Measurements from ENCODE around the gene TNKS1BP1. TPM values are rescaled to one million over a fixed set of nuclear protein-coding genes. Genes with fewer than 3 reads are reported as not detected.

Gene TNKS1BP1
- total RNA-seq, 3 donors from 2014 or later (not counting 1 experiment from before 2014, with no cell fraction given) = 4.3 to 9.3 (median 7.5) TPM

- no peak overlapping the region for H3K27ac ChIP-seq (ENCODE audit: low read length)
- DNase-seq (no peak), ATAC-seq (no peak)
- H3K36me3 ChIP-seq (ENCODE audit: control insufficient read depth, insufficient read depth, low read length) = no peaks in the 10 kb centered on the region
- Mint-ChIP-seq H3K27ac (no peak overlapping the region), H3K36me3 (no peaks in the 10 kb centered on the region), H3K27me3 (ENCODE audit: low read depth in 2 of 2) (peaks cover 0 to 6% of the 10 kb centered on the region in 2 donors), H3K9me3 (no peaks in the 10 kb centered on the region), H3K4me3 (no peak overlapping the region), H3K4me1 (no peaks in the 10 kb centered on the region)
- no peak overlapping the region for H3K4me3 ChIP-seq (ENCODE audit: low read length)
- intact Hi-C loops (cut with micrococcal nuclease) = no loop called here
- H3K27me3 ChIP-seq (ENCODE audit: control insufficient read depth, insufficient read depth, low read length) = no peaks in the 10 kb centered on the region
- no peaks in the 10 kb centered on the region for H3K4me1 ChIP-seq (ENCODE audit: control insufficient read depth, insufficient read depth, low read length)
- WGBS (ENCODE audit: insufficient coverage) = 99% methylated on average over 6 of the region's 7 CpGs
- H3K9me3 ChIP-seq (ENCODE audit: control insufficient read depth, insufficient read depth, low read length) = no peaks in the 10 kb centered on the region
- TF ChIP-seq CTCF (IDR thresholded peaks at IDR 0.05) = no peak
Measured at GRCh38 chr11:57370251-57370650, 45.5 kb upstream of the TNKS1BP1 start.

GRCh38 chr11:57368845-57369232 is 44.1 kb upstream of the TNKS1BP1 start:
- WGBS (ENCODE audit: insufficient coverage) = 77% methylated on average over 5 of the region's 5 CpGs
- DNase-seq (no peak), ATAC-seq (no peak)
- no peak overlapping the region for H3K27ac Mint-ChIP-seq
- Histone ChIP-seq H3K36me3 (ENCODE audit: control insufficient read depth, insufficient read depth, low read length) (no peaks in the 10 kb centered on the region), H3K4me3 (ENCODE audit: low read length) (no peak overlapping the region), H3K27ac (ENCODE audit: low read length) (no peak overlapping the region), H3K4me1 (ENCODE audit: control insufficient read depth, insufficient read depth, low read length) (no peaks in the 10 kb centered on the region), H3K27me3 (ENCODE audit: control insufficient read depth, insufficient read depth, low read length) (no peaks in the 10 kb centered on the region), H3K9me3 (ENCODE audit: control insufficient read depth, insufficient read depth, low read length) (no peaks in the 10 kb centered on the region)
- H3K4me3 Mint-ChIP-seq = no peak overlapping the region
- no peaks in the 10 kb centered on the region for H3K36me3 Mint-ChIP-seq
- H3K27me3 Mint-ChIP-seq (ENCODE audit: low read depth in 2 of 2) = peaks cover 0 to 6% of the 10 kb centered on the region in 2 donors
- no peaks in the 10 kb centered on the region for H3K4me1 Mint-ChIP-seq
- no peaks in the 10 kb centered on the region for H3K9me3 Mint-ChIP-seq
- TF ChIP-seq CTCF (IDR thresholded peaks at IDR 0.05) = no peak
- intact Hi-C loops (cut with micrococcal nuclease) = no loop called here

DNA sequence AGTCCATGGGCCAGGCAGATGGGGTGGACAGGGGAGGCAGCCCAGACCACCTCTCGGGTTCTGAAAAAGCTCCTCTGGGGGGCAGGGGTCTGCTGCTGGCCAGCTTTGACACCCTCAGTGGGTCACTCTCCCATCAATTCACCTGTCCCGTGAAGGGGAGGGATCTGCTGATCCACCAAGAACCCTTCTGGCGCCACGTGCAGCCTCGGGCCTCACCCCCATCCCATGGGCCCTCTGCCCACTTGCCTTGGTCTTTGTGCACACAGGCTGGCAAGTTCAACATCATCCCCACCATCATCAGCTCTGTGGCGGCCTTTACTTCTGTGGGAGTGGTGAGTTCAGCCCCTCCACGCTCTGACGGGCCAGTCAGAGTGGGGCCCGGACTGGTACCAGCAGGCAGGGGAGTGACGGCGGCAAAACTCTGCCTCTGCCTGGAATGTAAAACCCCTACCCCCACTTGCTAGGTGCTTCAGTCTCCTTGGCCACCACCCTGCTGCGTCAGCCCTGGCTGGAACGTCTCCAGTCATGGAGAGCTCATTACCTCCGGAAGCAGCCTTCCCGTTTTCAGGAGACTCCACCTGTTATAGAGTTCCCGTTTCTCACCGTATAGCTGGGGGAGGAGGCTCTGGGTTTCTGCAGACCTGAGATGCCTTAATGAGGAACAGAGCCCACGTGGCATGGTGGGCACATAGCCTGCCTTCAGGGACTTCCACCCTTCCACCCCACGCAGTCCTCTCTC is 43.5 kb upstream of the TNKS1BP1 start:
- intact Hi-C loops (cut with micrococcal nuclease) = no loop called here

More for the DNA sequence above, 43.5 kb upstream of the TNKS1BP1 start:
- Mint-ChIP-seq H3K27me3 (ENCODE audit: low read depth in 2 of 2) (peaks cover 0 to 6% of the 10 kb centered on the region in 2 donors), H3K4me3 (no peak overlapping the region), H3K9me3 (no peaks in the 10 kb centered on the region), H3K36me3 (no peaks in the 10 kb centered on the region), H3K27ac (no peak overlapping the region), H3K4me1 (no peaks in the 10 kb centered on the region)
- no peak overlapping the region for H3K27ac ChIP-seq (ENCODE audit: low read length)
- no peaks in the 10 kb centered on the region for H3K36me3 ChIP-seq (ENCODE audit: control insufficient read depth, insufficient read depth, low read length)
- ATAC-seq (no peak), DNase-seq (no peak)
- no peaks in the 10 kb centered on the region for H3K9me3 ChIP-seq (ENCODE audit: control insufficient read depth, insufficient read depth, low read length)
- 63% methylated on average over 18 of the region's 19 CpGs for WGBS (ENCODE audit: insufficient coverage)
- no peaks in the 10 kb centered on the region for H3K27me3 ChIP-seq (ENCODE audit: control insufficient read depth, insufficient read depth, low read length)
- no peak for TF ChIP-seq CTCF (IDR thresholded peaks at IDR 0.05)
- H3K4me1 ChIP-seq (ENCODE audit: control insufficient read depth, insufficient read depth, low read length) = no peaks in the 10 kb centered on the region
- no peak overlapping the region for H3K4me3 ChIP-seq (ENCODE audit: low read length)

Measured in natural killer cell (primary cell).